Measurements from ENCODE around the gene DOCK2.

Gene DOCK2

GRCh38 chr5:170121321-170121720 is 484.2 kb downstream of the DOCK2 start:
- Histone ChIP-seq H2AFZ (ENCODE audit: low read depth, low read length) (no peak overlapping the region), H3K27ac (ENCODE audit: low read length) (no peak overlapping the region), H3K4me1 (ENCODE audit: insufficient read depth, low read length) (no peaks in the 10 kb centered on the region), H3K27me3 (ENCODE audit: insufficient read depth, low read length, poor library complexity) (peaks cover 3% of the 10 kb centered on the region), H4K20me1 (ENCODE audit: insufficient read depth, low read length) (no peaks in the 10 kb centered on the region), H3K79me2 (ENCODE audit: insufficient read depth, low read length) (no peaks in the 10 kb centered on the region), H3K9ac (ENCODE audit: low read depth, low read length) (no peak overlapping the region), H3K4me3 (ENCODE audit: low read depth in 1 of 2, low read length in 2 of 2) (no peak overlapping the region), H3K9me3 (ENCODE audit: insufficient read depth, low read length, severe bottlenecking) (peaks cover 5% of the 10 kb centered on the region), H3K36me3 (ENCODE audit: insufficient read depth, low read length) (no peaks in the 10 kb centered on the region), H3K4me2 (ENCODE audit: insufficient read depth, low read length) (no peak overlapping the region)
- ATAC-seq (ENCODE audit: insufficient read depth, low read depth): no peak
- no peak for DNase-seq
- TF ChIP-seq EZH2 (IDR thresholded peaks at IDR 0.05; ENCODE audit: borderline replicate concordance, low read depth, low read length, severe bottlenecking) (no peak), CTCF (IDR thresholded peaks at IDR 0.05; ENCODE audit: borderline replicate concordance, extremely low read depth, low read length, poor library complexity, severe bottlenecking) (no peak)

- no peak for DNase-seq
Measured at GRCh38 chr5:170126061-170126460, 489.0 kb downstream of the DOCK2 start.

GRCh38 chr5:170126626-170127025 is 489.6 kb downstream of the DOCK2 start:
- Histone ChIP-seq H3K4me1 (ENCODE audit: insufficient read depth, low read length) (no peaks in the 10 kb centered on the region), H3K9me3 (ENCODE audit: insufficient read depth, low read length, severe bottlenecking) (peaks cover 10% of the 10 kb centered on the region), H3K79me2 (ENCODE audit: insufficient read depth, low read length) (no peaks in the 10 kb centered on the region), H3K27ac (ENCODE audit: low read length) (no peak overlapping the region), H4K20me1 (ENCODE audit: insufficient read depth, low read length) (no peaks in the 10 kb centered on the region), H3K9ac (ENCODE audit: low read depth, low read length) (no peak overlapping the region), H3K4me2 (ENCODE audit: insufficient read depth, low read length) (no peak overlapping the region), H3K27me3 (ENCODE audit: insufficient read depth, low read length, poor library complexity) (no peaks in the 10 kb centered on the region), H3K4me3 (ENCODE audit: low read depth in 1 of 2, low read length in 2 of 2) (no peak overlapping the region), H3K36me3 (ENCODE audit: insufficient read depth, low read length) (no peaks in the 10 kb centered on the region), H2AFZ (ENCODE audit: low read depth, low read length) (no peak overlapping the region)
- DNase-seq: no peak
- TF ChIP-seq EZH2 (IDR thresholded peaks at IDR 0.05; ENCODE audit: borderline replicate concordance, low read depth, low read length, severe bottlenecking): no peak
- no peak for TF ChIP-seq CTCF (IDR thresholded peaks at IDR 0.05; ENCODE audit: borderline replicate concordance, extremely low read depth, low read length, poor library complexity, severe bottlenecking)
- ATAC-seq (ENCODE audit: insufficient read depth, low read depth): no peak

More at GRCh38 chr5:170126061-170126460, 489.0 kb downstream of the DOCK2 start:
- no peaks in the 10 kb centered on the region for H3K79me2 ChIP-seq (ENCODE audit: insufficient read depth, low read length)
- ATAC-seq (ENCODE audit: insufficient read depth, low read depth): no peak
- no peak overlapping the region for H3K9ac ChIP-seq (ENCODE audit: low read depth, low read length)
- H3K27ac ChIP-seq (ENCODE audit: low read length): no peak overlapping the region
- no peaks in the 10 kb centered on the region for H3K4me1 ChIP-seq (ENCODE audit: insufficient read depth, low read length)
- no peak overlapping the region for H3K4me2 ChIP-seq (ENCODE audit: insufficient read depth, low read length)
- no peaks in the 10 kb centered on the region for H4K20me1 ChIP-seq (ENCODE audit: insufficient read depth, low read length)
- H2AFZ ChIP-seq (ENCODE audit: low read depth, low read length): no peak overlapping the region
- no peaks in the 10 kb centered on the region for H3K27me3 ChIP-seq (ENCODE audit: insufficient read depth, low read length, poor library complexity)
- peaks cover 10% of the 10 kb centered on the region for H3K9me3 ChIP-seq (ENCODE audit: insufficient read depth, low read length, severe bottlenecking)
- H3K36me3 ChIP-seq (ENCODE audit: insufficient read depth, low read length): no peaks in the 10 kb centered on the region
- TF ChIP-seq CTCF (IDR thresholded peaks at IDR 0.05; ENCODE audit: borderline replicate concordance, extremely low read depth, low read length, poor library complexity, severe bottlenecking) (no peak), EZH2 (IDR thresholded peaks at IDR 0.05; ENCODE audit: borderline replicate concordance, low read depth, low read length, severe bottlenecking) (no peak)
- no peak overlapping the region for H3K4me3 ChIP-seq (ENCODE audit: low read depth in 1 of 2, low read length in 2 of 2)

GRCh38 chr5:170131235-170131634 is 494.2 kb downstream of the DOCK2 start:
- Histone ChIP-seq H4K20me1 (ENCODE audit: insufficient read depth, low read length) (no peaks in the 10 kb centered on the region), H3K36me3 (ENCODE audit: insufficient read depth, low read length) (no peaks in the 10 kb centered on the region), H3K79me2 (ENCODE audit: insufficient read depth, low read length) (no peaks in the 10 kb centered on the region), H3K4me2 (ENCODE audit: insufficient read depth, low read length) (no peak overlapping the region), H3K4me1 (ENCODE audit: insufficient read depth, low read length) (no peaks in the 10 kb centered on the region), H3K4me3 (ENCODE audit: low read depth in 1 of 2, low read length in 2 of 2) (no peak overlapping the region), H3K9ac (ENCODE audit: low read depth, low read length) (no peak overlapping the region), H2AFZ (ENCODE audit: low read depth, low read length) (no peak overlapping the region), H3K9me3 (ENCODE audit: insufficient read depth, low read length, severe bottlenecking) (peaks cover 5% of the 10 kb centered on the region), H3K27ac (ENCODE audit: low read length) (no peak overlapping the region), H3K27me3 (ENCODE audit: insufficient read depth, low read length, poor library complexity) (peaks cover 4% of the 10 kb centered on the region)
- no peak for TF ChIP-seq EZH2 (IDR thresholded peaks at IDR 0.05; ENCODE audit: borderline replicate concordance, low read depth, low read length, severe bottlenecking)
- TF ChIP-seq CTCF (IDR thresholded peaks at IDR 0.05; ENCODE audit: borderline replicate concordance, extremely low read depth, low read length, poor library complexity, severe bottlenecking): no peak
- no peak for ATAC-seq (ENCODE audit: insufficient read depth, low read depth)
- DNase-seq: no peak
